H9 (cell line): Measurements from ENCODE around the gene MUTYH. TPM values are rescaled to one million over a fixed set of nuclear protein-coding genes. Genes with fewer than 3 reads are reported as not detected.
A peak's percentile ranks its signal among the peaks of the same experiment; 100 is the strongest.

ENCODE experiments used
- DNase-seq: peaks from one replicate; pipeline ENCODE4 v3.0.0-alpha.2; 2017
- H2AFZ ChIP-seq: one replicate; pipeline ENCODE4 v1.6.1; 2013; ENCODE audit warnings: mild to moderate bottlenecking, low read length, control low read depth, moderate library complexity
- H2AK5ac ChIP-seq: 2 replicates; pipeline ENCODE4 v1.6.1; 2013; ENCODE audit warnings: low read length, control low read depth, mixed read lengths; ENCODE audit not compliant: insufficient read length
- H2BK120ac ChIP-seq: one replicate; pipeline ENCODE4 v1.6.1; 2013; ENCODE audit warnings: low read depth, mild to moderate bottlenecking, low read length, control low read depth, inconsistent platforms; ENCODE audit not compliant: poor library complexity, severe bottlenecking
- H2BK12ac ChIP-seq: 2 replicates; pipeline ENCODE4 v1.6.1; 2013; ENCODE audit warnings: low read length, control low read depth, mixed read lengths, low read depth; ENCODE audit not compliant: insufficient read length
- H2BK15ac ChIP-seq: 2 replicates; pipeline ENCODE4 v1.6.1; 2013; ENCODE audit warnings: low read depth, low read length, control low read depth
- H2BK20ac ChIP-seq: one replicate; pipeline ENCODE4 v1.6.1; 2013; ENCODE audit warnings: low read depth, mild to moderate bottlenecking, low read length, control low read depth, inconsistent platforms; ENCODE audit not compliant: poor library complexity, severe bottlenecking
- H2BK5ac ChIP-seq: 2 replicates; pipeline ENCODE4 v1.6.1; 2013; ENCODE audit warnings: low read length, control low read depth, mixed read lengths; ENCODE audit not compliant: insufficient read length
- H3K14ac ChIP-seq: 2 replicates; pipeline ENCODE4 v1.6.1; 2013; ENCODE audit warnings: low read length, control low read depth; ENCODE audit not compliant: insufficient read depth
- H3K18ac ChIP-seq: 2 replicates; pipeline ENCODE4 v1.6.1; 2013; ENCODE audit warnings: low read depth, mild to moderate bottlenecking, mixed read lengths, low read length, control low read depth; ENCODE audit not compliant: insufficient read length
- H3K23ac ChIP-seq: 2 replicates; pipeline ENCODE4 v1.6.1; 2013; ENCODE audit warnings: low read length, control low read depth, mixed read lengths, low read depth; ENCODE audit not compliant: insufficient read length
- H3K23me2 ChIP-seq: 2 replicates; pipeline ENCODE4 v1.6.1; 2013; ENCODE audit warnings: low read depth, mild to moderate bottlenecking, mixed read lengths, low read length, control low read depth; ENCODE audit not compliant: insufficient read length, poor library complexity, severe bottlenecking
- H3K27ac ChIP-seq: 2 replicates; pipeline ENCODE4 v1.5.1; 2013; ENCODE audit warnings: low read length, control low read depth, mixed read lengths, low read depth; ENCODE audit not compliant: insufficient read length
- H3K27me3 ChIP-seq: 2 replicates; pipeline ENCODE4 v1.6.1; 2013; ENCODE audit warnings: low read length, control low read depth, inconsistent platforms; ENCODE audit not compliant: insufficient read depth
- H3K4ac ChIP-seq: 2 replicates; pipeline ENCODE4 v1.6.1; 2013; ENCODE audit warnings: low read depth, mild to moderate bottlenecking, control low read depth, inconsistent platforms, low read length, moderate library complexity
- H3K4me1 ChIP-seq: 2 replicates; pipeline ENCODE4 v1.6.1; 2013; ENCODE audit warnings: low read length, control low read depth, inconsistent platforms; ENCODE audit not compliant: insufficient read depth
- H3K4me2 ChIP-seq: 2 replicates; pipeline ENCODE4 v1.6.1; 2013; ENCODE audit warnings: low read length, control low read depth, mixed read lengths; ENCODE audit not compliant: insufficient read length, insufficient read depth
- H3K56ac ChIP-seq: 2 replicates; pipeline ENCODE4 v1.6.1; 2013; ENCODE audit warnings: low read depth, mild to moderate bottlenecking, mixed read lengths, low read length, control low read depth; ENCODE audit not compliant: insufficient read length
- H3K79me1 ChIP-seq: 2 replicates; pipeline ENCODE4 v1.6.1; 2013; ENCODE audit warnings: low read depth, mild to moderate bottlenecking, moderate library complexity, low read length, control low read depth, inconsistent platforms; ENCODE audit not compliant: insufficient read depth, poor library complexity, severe bottlenecking
- H3K79me2 ChIP-seq: 2 replicates; pipeline ENCODE4 v1.6.1; 2013; ENCODE audit warnings: low read length, control low read depth, inconsistent platforms; ENCODE audit not compliant: insufficient read depth
- H3K9ac ChIP-seq: 2 replicates; pipeline ENCODE4 v1.6.1; 2013; ENCODE audit warnings: low read length, control low read depth, mixed read lengths; ENCODE audit not compliant: insufficient read length; ENCODE audit errors: extremely low read depth
- H3K9me3 ChIP-seq: one replicate; pipeline ENCODE4 v1.6.1; 2013; ENCODE audit warnings: low read depth, low read length, inconsistent platforms; ENCODE audit not compliant: control insufficient read depth
- H3T11ph ChIP-seq: one replicate; pipeline ENCODE4 v1.6.1; 2013; ENCODE audit warnings: mild to moderate bottlenecking, low read length, control low read depth, inconsistent platforms
- H4K20me1 ChIP-seq: one replicate; pipeline ENCODE4 v1.6.1; 2013; ENCODE audit not compliant: control insufficient read depth, insufficient read length, insufficient read depth
- H4K5ac ChIP-seq: 2 replicates; pipeline ENCODE4 v1.6.1; 2013; ENCODE audit warnings: low read depth, mild to moderate bottlenecking, mixed read lengths, low read length, control low read depth; ENCODE audit not compliant: insufficient read length
- H4K8ac ChIP-seq: replicated peaks from 2 replicates; pipeline ENCODE4 v1.6.1; 2013; ENCODE audit warnings: low read length, control low read depth, mixed read lengths, low read depth; ENCODE audit not compliant: insufficient read length
- H4K91ac ChIP-seq: 2 replicates; pipeline ENCODE4 v1.6.1; 2013; ENCODE audit warnings: low read depth, mild to moderate bottlenecking, moderate library complexity, mixed read lengths, low read length, control low read depth; ENCODE audit not compliant: insufficient read length
- H3K27ac Mint-ChIP-seq, 3 experiments: 2 replicates in 2 of 3; 3 replicates in 1 of 3; pipeline ENCODE4 v1.8.0; 2020 to 2021; ENCODE audit warnings: mixed read lengths in 3 of 3, mild to moderate bottlenecking in 1 of 3, moderate library complexity in 1 of 3
- H3K27me3 Mint-ChIP-seq: 2 replicates; pipeline ENCODE4 v1.8.0; 2021; ENCODE audit warnings: low read depth, mild to moderate bottlenecking, moderate library complexity, mixed read lengths
- H3K36me3 Mint-ChIP-seq, 3 experiments: 2 replicates in 2 of 3; 3 replicates in 1 of 3; pipeline ENCODE4 v1.8.0; 2020 to 2021; ENCODE audit warnings: low read depth in 3 of 3, mixed read lengths in 3 of 3; ENCODE audit not compliant: insufficient read depth in 1 of 3
- H3K4me1 Mint-ChIP-seq, 2 experiments: 2 replicates each; pipeline ENCODE4 v1.8.0; 2020; ENCODE audit warnings: mixed read lengths in 2 of 2
- H3K4me3 Mint-ChIP-seq, 2 experiments: 2 replicates in 1 of 2; 3 replicates in 1 of 2; pipeline ENCODE4 v1.8.0; 2020 to 2021; ENCODE audit warnings: mild to moderate bottlenecking in 2 of 2, mixed read lengths in 2 of 2, moderate library complexity in 1 of 2
- H3K9me3 Mint-ChIP-seq, 2 experiments: 2 replicates in 1 of 2; 3 replicates in 1 of 2; pipeline ENCODE4 v1.8.0; 2020; ENCODE audit warnings: mild to moderate bottlenecking in 2 of 2, mixed read lengths in 2 of 2, moderate library complexity in 1 of 2
- CTCF ChIP-seq: fragments of 200-600 bp; sonication (generic); conservative IDR thresholded peaks from 3 replicates; pipeline ENCODE4 v1.8.0; 2021; ENCODE audit warnings: antibody characterized with exemption, mild to moderate bottlenecking
- WGBS: extraction: QIAGEN DNeasy Blood & Tissue Kit; methylation state at CpG from one replicate; pipeline ENCODE4 v1.1.7; 2013; ENCODE audit warnings: missing lambda C conversion rate, low lambda C conversion rate, mixed read lengths; ENCODE audit not compliant: insufficient read length; ENCODE audit errors: extremely low coverage; 5-methylcytosine and 5-hydroxymethylcytosine counted together
- total RNA-seq: library from RNA; stranded (reverse); gene quantifications from 2 replicates; pipeline ENCODE4 v1.2.1, GENCODE V29; 2021

Gene MUTYH
- total RNA-seq, 1 experiment from 2014 or later: 52.6 TPM

- Histone ChIP-seq H3K79me1 (no peaks in the 10 kb centered on the region), H3K9me3 (no peaks in the 10 kb centered on the region), H4K20me1 (no peaks in the 10 kb centered on the region), H3K14ac (no peak overlapping the region; the same call in 1 of the 2 replicates), H4K8ac (no peak overlapping the region), H2BK5ac (no peak overlapping the region), H2AK5ac (no peak overlapping the region), H2BK120ac (no peak overlapping the region), H3K27me3 (no peaks in the 10 kb centered on the region), H3T11ph (no peak overlapping the region), H2AFZ (no peak overlapping the region), H4K91ac (no peak overlapping the region), H3K4ac (no peak overlapping the region), H3K56ac (no peak overlapping the region), H2BK12ac (no peak overlapping the region), H3K4me1 (peaks cover 2% of the 10 kb centered on the region; the same call in 1 of the 2 replicates), H3K18ac (peak overlapping the region; percentile 21), H3K9ac (no peak overlapping the region), H3K23me2 (no peaks in the 10 kb centered on the region), H3K79me2 (no peaks in the 10 kb centered on the region), H3K27ac (peak overlapping the region; percentile 60), H4K5ac (no peak overlapping the region), H3K4me2 (no peak overlapping the region), H3K23ac (no peak overlapping the region), H2BK15ac (no peak overlapping the region), H2BK20ac (no peak overlapping the region)
- peak overlapping the region; percentile 27 to 67; a peak in 4 of 5 replicates for H3K4me3 Mint-ChIP-seq
- no peaks in the 10 kb centered on the region for H3K27me3 Mint-ChIP-seq
- no peak for DNase-seq
- H3K36me3 Mint-ChIP-seq: peaks cover 3 to 11% (median 3%) of the 10 kb centered on the region in 3 experiments; a peak in 4 of 7 replicates
- peak overlapping the region; percentile 90 to 98 (median 98) for H3K27ac Mint-ChIP-seq
- peaks cover 29 to 32% of the 10 kb centered on the region in 2 experiments for H3K4me1 Mint-ChIP-seq
- WGBS: no CpG with 5 or more reads among the region's 5 CpGs
- H3K9me3 Mint-ChIP-seq: peaks cover 3 to 11% of the 10 kb centered on the region in 2 experiments; a peak in 4 of 5 replicates
- TF ChIP-seq CTCF: no peak
These were observed 18.8 kb downstream of the MUTYH start for GRCh38 chr1:45321444-45321843.
